ENCODE data around the gene TMPRSS6. TPM values are rescaled to one million over a fixed set of nuclear protein-coding genes. Genes with fewer than 3 reads are reported as not detected.

TMPRSS6 gene
- total and polyA plus RNA-seq, 5 donors: not detected

GRCh38 chr22:37138849-37139561 is 29.5 kb upstream of the TMPRSS6 start:
- Histone ChIP-seq H3K27ac (ENCODE audit: low read length) (no peak overlapping the region), H3K4me1 (ENCODE audit: control insufficient read depth, insufficient read depth, low read length) (no peaks in the 10 kb centered on the region), H3K4me3 (ENCODE audit: low read length) (no peak overlapping the region), H3K9me3 (ENCODE audit: control insufficient read depth, low read length) (no peaks in the 10 kb centered on the region), H3K27me3 (ENCODE audit: control insufficient read depth, insufficient read depth) (no peaks in the 10 kb centered on the region)
- DNase-seq (no peak), ATAC-seq (no peak)
- WGBS: 65% methylated on average over 16 of the region's 16 CpGs
- intact Hi-C loops (cut with DNase I): no loop called here

- 80% methylated on average over 6 of the region's 6 CpGs for WGBS
- Histone ChIP-seq H3K27ac (ENCODE audit: low read length) (no peak overlapping the region), H3K27me3 (ENCODE audit: control insufficient read depth, insufficient read depth) (no peaks in the 10 kb centered on the region), H3K9me3 (ENCODE audit: control insufficient read depth, low read length) (no peaks in the 10 kb centered on the region), H3K4me3 (ENCODE audit: low read length) (no peak overlapping the region), H3K4me1 (ENCODE audit: control insufficient read depth, insufficient read depth, low read length) (no peaks in the 10 kb centered on the region)
- ATAC-seq: no peak
- intact Hi-C loops (cut with DNase I): no loop called here
- no peak for DNase-seq
Observed at GRCh38 chr22:37137903-37138665, 28.6 kb upstream of the TMPRSS6 start.

- Histone ChIP-seq H3K4me3 (ENCODE audit: low read length) (no peak overlapping the region), H3K9me3 (ENCODE audit: control insufficient read depth, low read length) (no peaks in the 10 kb centered on the region), H3K27me3 (ENCODE audit: control insufficient read depth, insufficient read depth) (no peaks in the 10 kb centered on the region), H3K4me1 (ENCODE audit: control insufficient read depth, insufficient read depth, low read length) (no peaks in the 10 kb centered on the region), H3K27ac (ENCODE audit: low read length) (no peak overlapping the region)
- WGBS: 63% methylated on average over 8 of the region's 8 CpGs
- intact Hi-C loops (cut with DNase I): no loop called here
- DNase-seq: no peak
- ATAC-seq: no peak
Observed at GRCh38 chr22:37137131-37137530, 27.6 kb upstream of the TMPRSS6 start.

GRCh38 chr22:37135023-37135422 is 25.5 kb upstream of the TMPRSS6 start:
- ATAC-seq: no peak
- WGBS: 80% methylated on average over 12 of the region's 12 CpGs
- Histone ChIP-seq H3K4me1 (ENCODE audit: control insufficient read depth, insufficient read depth, low read length) (no peaks in the 10 kb centered on the region), H3K9me3 (ENCODE audit: control insufficient read depth, low read length) (no peaks in the 10 kb centered on the region), H3K4me3 (ENCODE audit: low read length) (no peak overlapping the region), H3K27ac (ENCODE audit: low read length) (no peak overlapping the region), H3K27me3 (ENCODE audit: control insufficient read depth, insufficient read depth) (no peaks in the 10 kb centered on the region)
- no peak for DNase-seq
- intact Hi-C loops (cut with DNase I): no loop called here

GRCh38 chr22:37133304-37134018 is 23.9 kb upstream of the TMPRSS6 start:
- Histone ChIP-seq H3K9me3 (ENCODE audit: control insufficient read depth, low read length) (no peaks in the 10 kb centered on the region), H3K4me1 (ENCODE audit: control insufficient read depth, insufficient read depth, low read length) (no peaks in the 10 kb centered on the region), H3K27me3 (ENCODE audit: control insufficient read depth, insufficient read depth) (no peaks in the 10 kb centered on the region), H3K4me3 (ENCODE audit: low read length) (no peak overlapping the region), H3K27ac (ENCODE audit: low read length) (no peak overlapping the region)
- no peak for ATAC-seq
- intact Hi-C loops (cut with DNase I): no loop called here
- WGBS: 66% methylated on average over 16 of the region's 16 CpGs
- DNase-seq: no peak

- ATAC-seq (no peak), DNase-seq (no peak)
- H3K27me3 ChIP-seq (ENCODE audit: control insufficient read depth, insufficient read depth): no peaks in the 10 kb centered on the region
- 91% methylated on average over 7 of the region's 7 CpGs for WGBS
- H3K9me3 ChIP-seq (ENCODE audit: control insufficient read depth, low read length): no peaks in the 10 kb centered on the region
- no peak overlapping the region for H3K27ac ChIP-seq (ENCODE audit: low read length)
- H3K4me3 ChIP-seq (ENCODE audit: low read length): no peak overlapping the region
- H3K4me1 ChIP-seq (ENCODE audit: control insufficient read depth, insufficient read depth, low read length): no peaks in the 10 kb centered on the region
- intact Hi-C loops (cut with DNase I): no loop called here
Observed at GRCh38 chr22:37132773-37133172, 23.3 kb upstream of the TMPRSS6 start.

GRCh38 chr22:37129866-37130441 is 20.4 kb upstream of the TMPRSS6 start:
- H3K27me3 ChIP-seq (ENCODE audit: control insufficient read depth, insufficient read depth): no peaks in the 10 kb centered on the region

GRCh38 chr22:37128555-37129281 is 19.2 kb upstream of the TMPRSS6 start:
- Histone ChIP-seq H3K4me3 (ENCODE audit: low read length) (no peak overlapping the region), H3K9me3 (ENCODE audit: control insufficient read depth, low read length) (no peaks in the 10 kb centered on the region), H3K27me3 (ENCODE audit: control insufficient read depth, insufficient read depth) (no peaks in the 10 kb centered on the region), H3K27ac (ENCODE audit: low read length) (no peak overlapping the region), H3K4me1 (ENCODE audit: control insufficient read depth, insufficient read depth, low read length) (no peaks in the 10 kb centered on the region)
- intact Hi-C loops (cut with DNase I): no loop called here
- no peak for ATAC-seq
- DNase-seq: no peak
- 81% methylated on average over 12 of the region's 12 CpGs for WGBS

More at GRCh38 chr22:37129866-37130441, 20.4 kb upstream of the TMPRSS6 start:
- DNase-seq (no peak), ATAC-seq (no peak)
- intact Hi-C loops (cut with DNase I): no loop called here
- H3K27ac ChIP-seq (ENCODE audit: low read length): no peak overlapping the region
- H3K4me3 ChIP-seq (ENCODE audit: low read length): no peak overlapping the region
- H3K9me3 ChIP-seq (ENCODE audit: control insufficient read depth, low read length): no peaks in the 10 kb centered on the region
- H3K4me1 ChIP-seq (ENCODE audit: control insufficient read depth, insufficient read depth, low read length): no peaks in the 10 kb centered on the region
- WGBS: 80% methylated on average over 14 of the region's 14 CpGs

GRCh38 chr22:37127350-37127878 is 17.9 kb upstream of the TMPRSS6 start:
- intact Hi-C loops (cut with DNase I): no loop called here
- H3K27me3 ChIP-seq (ENCODE audit: control insufficient read depth, insufficient read depth): no peaks in the 10 kb centered on the region
- no peak overlapping the region for H3K27ac ChIP-seq (ENCODE audit: low read length)
- H3K4me1 ChIP-seq (ENCODE audit: control insufficient read depth, insufficient read depth, low read length): no peaks in the 10 kb centered on the region
- H3K9me3 ChIP-seq (ENCODE audit: control insufficient read depth, low read length): no peaks in the 10 kb centered on the region
- no peak for ATAC-seq
- WGBS: 45% methylated on average over 14 of the region's 14 CpGs
- no peak overlapping the region for H3K4me3 ChIP-seq (ENCODE audit: low read length)
- no peak for DNase-seq

- no peak for ATAC-seq
- intact Hi-C loops (cut with DNase I): no loop called here
- Histone ChIP-seq H3K27me3 (ENCODE audit: control insufficient read depth, insufficient read depth) (no peaks in the 10 kb centered on the region), H3K9me3 (ENCODE audit: control insufficient read depth, low read length) (no peaks in the 10 kb centered on the region), H3K4me1 (ENCODE audit: control insufficient read depth, insufficient read depth, low read length) (no peaks in the 10 kb centered on the region), H3K27ac (ENCODE audit: low read length) (no peak overlapping the region), H3K4me3 (ENCODE audit: low read length) (no peak overlapping the region)
- DNase-seq: no peak
- 68% methylated on average over 5 of the region's 5 CpGs for WGBS
Observed at GRCh38 chr22:37126882-37127281, 17.4 kb upstream of the TMPRSS6 start.
